Right atrium auricular region (tissue), 2 donors: ENCODE results near the gene HOXA10. TPM values are rescaled to one million over a fixed set of nuclear protein-coding genes. Genes with fewer than 3 reads are reported as not detected.

Source experiments
- DNase-seq: peaks from one replicate; pipeline ENCODE4 v3.0.0-alpha.2; 2019; ENCODE audit warnings: low spot score
- H3K27ac ChIP-seq, 2 donors: fragments of 200-600 bp; sonication (generic); 1 replicate in 1 of 2; 2 replicates in 1 of 2; pipeline ENCODE4 v1.5.1; 2016 to 2019
- H3K27me3 ChIP-seq, 2 donors: fragments of 200-600 bp; sonication (generic); one replicate each; pipeline versions ENCODE4 v1.5.1 to v1.6.0; 2017 to 2019
- H3K36me3 ChIP-seq: fragments of 200-600 bp; sonication (generic); one replicate; pipeline ENCODE4 v1.5.1; 2016
- H3K4me1 ChIP-seq, 2 donors: fragments of 200-600 bp; sonication (generic); one replicate each; pipeline versions ENCODE4 v1.5.1 to v1.6.0; 2017 to 2019
- H3K4me3 ChIP-seq, 2 donors: fragments of 200-600 bp; sonication (generic); 1 replicate in 1 of 2; 2 replicates in 1 of 2; pipeline ENCODE4 v1.5.1; 2017 to 2019; ENCODE audit warnings: mild to moderate bottlenecking in 1 of 2, moderate library complexity in 1 of 2
- H3K9me3 ChIP-seq, 2 donors: fragments of 200-600 bp; sonication (generic); one replicate each; pipeline ENCODE4 v1.5.1; 2019
- CTCF ChIP-seq, 2 donors: fragments of 200-600 bp; sonication (generic); IDR thresholded peaks; one replicate each; pipeline ENCODE4 v1.5.1; 2019; ENCODE audit warnings: antibody characterized with exemption in 2 of 2
- total RNA-seq, 2 donors: library from RNA; depleted of rRNA; stranded (reverse); fragments of >200 nt; gene quantifications; one replicate each; pipeline ENCODE4 v1.1.0, GENCODE V29; 2016

Gene HOXA10
- total RNA-seq, 2 donors from 2014 or later: not detected

- no peak for DNase-seq
- Histone ChIP-seq H3K27ac (no peak overlapping the region), H3K36me3 (no peaks in the 10 kb centered on the region), H3K9me3 (no peaks in the 10 kb centered on the region), H3K27me3 (peaks cover 74 to 96% of the 10 kb centered on the region in 2 donors), H3K4me3 (no peak overlapping the region), H3K4me1 (peaks cover 0 to 49% of the 10 kb centered on the region in 2 donors)
- no peak for TF ChIP-seq CTCF (IDR thresholded peaks at IDR 0.05)
Measured at GRCh38 chr7:27189997-27190748, 16.1 kb upstream of the HOXA10 start.

- H3K27ac ChIP-seq: no peak overlapping the region
- peaks cover 0 to 56% of the 10 kb centered on the region in 2 donors for H3K4me1 ChIP-seq
- TF ChIP-seq CTCF (IDR thresholded peaks at IDR 0.05): no peak
- no peaks in the 10 kb centered on the region for H3K9me3 ChIP-seq
- H3K27me3 ChIP-seq: peaks cover 77 to 96% of the 10 kb centered on the region in 2 donors
- H3K36me3 ChIP-seq: no peaks in the 10 kb centered on the region
- H3K4me3 ChIP-seq: peak overlapping the region in 1 of 2 donors; percentile 27
- no peak for DNase-seq
Measured at GRCh38 chr7:27189295-27189996, 15.3 kb upstream of the HOXA10 start.

GRCh38 chr7:27188386-27189294, 14.5 kb upstream of the HOXA10 start:
- no peak for TF ChIP-seq CTCF (IDR thresholded peaks at IDR 0.05)
- no peak for DNase-seq
- Histone ChIP-seq H3K36me3 (no peaks in the 10 kb centered on the region), H3K9me3 (no peaks in the 10 kb centered on the region), H3K27ac (no peak overlapping the region), H3K4me3 (peak overlapping the region in 1 of 2 donors; percentile 27), H3K4me1 (peaks cover 0 to 64% of the 10 kb centered on the region in 2 donors), H3K27me3 (peaks cover 76 to 96% of the 10 kb centered on the region in 2 donors)

- TF ChIP-seq CTCF (IDR thresholded peaks at IDR 0.05): no peak
- Histone ChIP-seq H3K27me3 (peaks cover 77 to 96% of the 10 kb centered on the region in 2 donors), H3K4me3 (peak overlapping the region in 1 of 2 donors; percentile 27), H3K36me3 (no peaks in the 10 kb centered on the region), H3K4me1 (peaks cover 0 to 64% of the 10 kb centered on the region in 2 donors), H3K9me3 (no peaks in the 10 kb centered on the region), H3K27ac (no peak overlapping the region)
- DNase-seq: no peak
Measured at GRCh38 chr7:27187475-27188385, 13.6 kb upstream of the HOXA10 start.
